Right renal pelvis (tissue), 4 donors: ENCODE results near the gene PCLO. TPM values are rescaled to one million over a fixed set of nuclear protein-coding genes. Genes with fewer than 3 reads are reported as not detected.
"Not testable (repeated sequence)": the region's sequence is repeated elsewhere in the genome, so short reads cannot be mapped to it uniquely, and the experiment has no call there.

Experiments
- DNase-seq, 4 donors: peaks; one replicate each; pipeline ENCODE4 v3.0.0-alpha.2; 2013; ENCODE audit warnings: low read depth in 4 of 4, low spot score in 3 of 4, missing footprints in 1 of 4
- polyA plus RNA-seq, 4 donors: library from polyadenylated mRNA; unstranded; fragments of 120-200 nt; gene quantifications; one replicate each; pipeline ENCODE4 v1.2.1, GENCODE V29; 2013; ENCODE audit not compliant: insufficient read length in 4 of 4

The PCLO gene
- polyA plus RNA-seq, 4 donors = 7.4 to 8.5 (median 7.6) TPM

DNA sequence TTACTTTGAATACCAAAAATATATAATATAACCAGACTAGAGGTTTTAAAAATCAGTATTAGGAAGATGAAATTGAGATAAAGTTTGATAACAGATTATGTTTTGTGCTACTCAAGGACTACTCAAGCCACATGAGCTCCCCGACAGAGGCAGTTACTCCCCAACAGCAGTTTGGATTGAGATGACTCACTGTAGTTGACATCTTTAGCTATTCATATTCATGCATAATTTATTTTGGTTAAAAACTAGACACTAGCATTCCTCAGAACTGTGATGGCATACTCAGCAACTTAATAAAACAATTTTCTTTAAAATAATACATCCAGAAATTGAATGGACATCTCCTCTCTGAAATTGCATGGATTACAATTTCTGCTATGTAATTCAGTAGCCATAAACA, 19.6 kb downstream of the PCLO start:
- no peak for DNase-seq

DNA sequence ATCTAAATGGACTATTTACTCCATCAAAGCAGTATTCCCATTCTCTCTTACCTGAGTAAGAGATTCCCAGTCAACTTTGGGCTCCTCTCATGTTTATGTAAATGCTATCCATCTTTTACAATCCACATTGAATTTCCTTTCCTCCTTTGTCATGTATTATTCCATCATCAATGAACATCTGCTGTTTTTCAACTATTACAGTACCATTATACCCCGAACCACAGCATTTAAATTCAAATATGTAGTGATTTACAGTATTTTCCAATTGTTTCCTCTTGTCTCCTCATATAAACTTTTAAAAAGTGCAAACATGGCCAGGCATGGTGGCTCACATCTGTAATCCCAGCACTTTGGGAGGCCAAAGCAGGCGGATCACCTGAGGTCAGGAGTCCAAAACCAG, 20.3 kb downstream of the PCLO start:
- DNase-seq = no peak

DNA sequence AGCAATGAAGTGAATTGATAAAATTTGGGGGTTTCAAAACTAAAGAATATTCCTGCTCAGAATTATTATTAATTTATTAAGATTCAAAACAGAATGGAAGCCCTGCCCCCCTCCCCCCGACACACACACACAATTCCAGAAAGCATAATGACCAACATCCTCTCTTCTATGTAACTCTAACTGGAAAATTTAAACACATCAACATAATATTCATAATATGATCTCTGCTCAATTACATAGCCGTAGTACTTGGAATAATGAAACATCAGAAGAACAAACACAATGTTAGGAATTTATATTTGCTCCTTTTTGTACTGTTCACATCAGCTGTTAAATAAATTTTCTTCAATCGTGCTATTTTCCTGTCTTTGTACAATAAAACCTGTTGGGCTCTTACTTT, 20.8 kb downstream of the PCLO start:
- no peak for DNase-seq

DNA sequence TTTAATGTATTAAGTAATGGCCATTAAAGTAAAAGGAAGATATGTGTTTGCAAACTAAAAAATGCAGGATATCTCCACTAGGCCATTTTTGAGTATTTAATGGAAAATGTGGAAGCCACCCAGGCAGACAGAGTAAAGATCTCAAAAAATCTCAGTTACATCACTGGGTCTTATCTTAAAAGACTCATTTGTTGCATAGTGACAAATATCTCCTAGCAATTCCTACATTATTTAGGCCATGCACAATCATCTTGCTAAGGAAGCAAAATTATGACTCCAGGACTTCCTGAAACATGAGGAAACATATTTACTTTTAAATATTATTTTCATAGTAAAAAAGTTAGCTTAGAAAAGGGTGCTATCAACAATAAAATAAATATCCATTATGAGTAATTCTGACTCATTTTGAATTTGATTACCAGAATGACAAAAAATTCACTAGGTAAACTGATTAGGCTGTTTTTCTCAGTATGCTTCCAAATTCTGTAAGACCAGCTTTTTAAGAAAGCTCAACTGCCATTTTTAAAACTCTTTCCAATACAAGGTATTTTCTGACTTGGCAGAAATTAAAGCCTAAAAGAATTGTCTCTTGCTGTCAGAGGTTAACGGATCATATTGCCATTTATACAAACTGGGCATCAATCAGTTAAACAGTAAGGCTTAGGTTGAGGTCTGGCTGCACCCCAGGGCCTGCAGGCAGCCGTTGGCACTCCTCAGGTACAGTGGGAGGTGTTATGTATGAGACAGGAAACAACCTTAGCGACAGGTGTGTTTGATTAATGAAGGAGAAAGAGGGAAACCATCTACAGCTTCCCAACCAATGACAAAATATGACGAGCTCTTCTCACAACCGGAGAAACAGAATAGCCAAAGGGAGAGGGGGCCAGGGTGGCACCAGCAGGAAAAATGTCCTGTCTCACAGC, 31.8 kb downstream of the PCLO start:
- no peak for DNase-seq

DNA sequence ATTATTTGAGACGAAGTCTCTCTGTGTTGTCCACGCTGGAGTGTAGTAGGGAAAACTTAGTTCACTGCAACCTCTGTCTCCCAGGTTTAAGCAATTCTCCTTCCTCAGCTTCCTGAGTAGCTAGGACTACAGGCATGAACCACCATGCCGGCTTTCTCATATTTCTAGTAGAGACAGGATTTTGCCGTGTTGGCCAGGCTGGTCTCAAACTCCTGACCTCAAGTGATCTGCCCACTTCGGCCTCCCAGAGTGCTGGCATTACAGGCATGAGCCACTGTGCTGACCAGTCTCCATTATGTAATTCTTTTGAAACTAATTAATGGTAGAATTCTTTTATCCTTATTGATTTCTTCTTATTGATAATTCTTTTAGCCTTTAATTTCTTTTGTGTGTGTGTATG, 32.5 kb downstream of the PCLO start:
- no peak for DNase-seq

DNA sequence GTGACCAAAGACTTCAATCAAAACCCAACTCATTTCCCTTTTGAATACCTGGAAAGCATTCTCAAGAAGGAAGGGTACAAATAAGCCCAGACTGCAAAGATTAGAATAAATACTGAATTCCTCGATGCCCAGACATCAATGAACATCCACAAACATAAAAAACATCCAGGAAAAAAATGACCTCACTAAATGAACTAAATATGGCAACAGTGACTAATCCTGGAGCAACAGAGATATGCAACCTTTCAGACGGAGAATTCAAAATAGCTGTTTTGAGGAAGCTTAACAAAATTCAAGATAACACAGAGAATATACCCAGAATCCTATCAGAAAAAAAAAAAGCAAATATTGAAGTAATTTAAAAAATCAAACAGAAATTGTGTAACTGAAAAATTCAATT, 43.2 kb downstream of the PCLO start:
- no peak for DNase-seq

DNA sequence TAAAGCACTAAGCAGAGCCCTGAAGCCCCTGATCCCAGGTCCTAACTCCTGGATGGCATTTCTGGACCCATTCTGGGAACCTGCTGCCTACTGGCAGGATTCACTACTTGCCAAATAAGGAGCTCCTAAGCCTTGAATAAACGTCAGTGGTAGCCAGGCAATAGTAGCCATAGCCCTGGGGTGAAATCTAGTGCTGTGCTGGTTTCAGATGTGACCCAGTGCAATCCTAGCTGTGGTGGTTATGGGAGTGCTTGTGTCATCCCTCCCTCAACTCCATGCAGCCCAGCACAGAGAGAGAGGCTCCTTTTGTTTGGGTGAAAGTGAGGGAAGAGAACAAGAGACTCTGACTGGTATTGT, 43.7 kb downstream of the PCLO start:
- DNase-seq = no peak

DNA sequence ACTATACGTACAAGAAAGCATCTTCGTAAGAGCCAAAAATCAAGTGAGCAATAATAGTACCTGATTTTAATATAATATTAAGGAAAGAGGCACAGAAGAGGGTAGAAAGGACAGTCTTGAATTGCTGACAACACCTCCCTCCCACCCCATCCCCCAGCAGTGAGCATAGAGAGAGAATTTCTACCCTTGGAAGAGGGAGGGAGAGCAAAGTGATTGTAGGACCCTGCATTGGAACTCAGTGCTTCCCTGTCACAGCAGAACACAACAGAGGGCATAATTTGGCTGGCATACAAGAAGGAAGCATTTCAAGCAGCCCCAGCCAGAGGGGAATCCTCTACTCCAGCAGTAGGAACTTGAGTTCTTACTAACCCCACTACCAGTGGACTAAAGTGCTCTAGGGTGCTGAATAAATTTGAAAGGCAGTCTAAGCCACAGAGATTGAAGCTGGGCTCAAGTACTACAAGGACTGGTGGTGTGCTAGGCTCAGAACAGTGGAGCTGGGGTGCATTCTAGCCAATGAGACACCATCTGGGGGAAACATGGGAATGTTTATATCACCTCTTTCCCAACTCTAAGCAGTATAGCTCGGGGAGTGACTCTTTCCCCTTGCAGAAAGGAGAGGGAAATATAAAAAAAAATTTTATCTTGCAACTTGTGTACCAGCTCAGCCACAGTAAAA, 44.2 kb downstream of the PCLO start:
- DNase-seq = no peak

DNA sequence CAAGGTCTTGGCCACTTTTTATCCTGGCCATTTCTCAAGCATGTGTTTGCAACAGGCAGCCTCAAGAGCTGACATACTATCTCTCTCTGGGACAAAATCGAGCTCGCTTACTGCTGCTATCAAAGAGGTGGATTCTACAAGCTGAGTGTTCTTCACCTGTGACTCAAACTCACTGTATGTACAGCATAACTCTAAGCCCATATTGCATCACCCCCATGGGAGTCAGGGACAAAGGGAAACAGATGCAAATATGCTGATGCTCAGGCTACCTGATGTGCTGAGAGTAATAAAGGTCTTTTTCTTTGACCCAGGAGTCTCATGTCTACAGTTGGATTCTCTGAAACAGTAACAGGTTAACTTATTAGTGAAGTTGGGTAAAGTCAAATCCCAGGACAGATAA, 45.2 kb downstream of the PCLO start:
- DNase-seq = no peak

DNA sequence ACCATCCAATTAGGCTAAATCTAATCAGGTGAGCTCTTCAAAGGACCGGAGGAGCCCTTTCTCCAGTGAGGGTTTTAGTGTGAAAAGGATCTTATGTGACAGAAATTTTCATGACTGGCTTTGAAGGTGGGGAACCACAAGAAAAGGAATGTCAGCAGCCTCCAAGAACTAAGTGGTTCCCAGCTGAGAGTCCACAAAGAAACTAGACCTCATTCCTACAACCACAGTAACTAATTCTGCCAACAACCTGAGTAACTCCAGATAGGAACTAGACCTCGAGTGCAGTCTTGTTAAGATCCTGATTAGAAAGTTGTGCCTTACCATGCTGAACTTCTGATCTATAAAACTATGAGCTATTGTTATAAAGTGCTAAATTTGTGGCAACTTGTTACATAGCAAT, 51.3 kb downstream of the PCLO start:
- DNase-seq = no peak

DNA sequence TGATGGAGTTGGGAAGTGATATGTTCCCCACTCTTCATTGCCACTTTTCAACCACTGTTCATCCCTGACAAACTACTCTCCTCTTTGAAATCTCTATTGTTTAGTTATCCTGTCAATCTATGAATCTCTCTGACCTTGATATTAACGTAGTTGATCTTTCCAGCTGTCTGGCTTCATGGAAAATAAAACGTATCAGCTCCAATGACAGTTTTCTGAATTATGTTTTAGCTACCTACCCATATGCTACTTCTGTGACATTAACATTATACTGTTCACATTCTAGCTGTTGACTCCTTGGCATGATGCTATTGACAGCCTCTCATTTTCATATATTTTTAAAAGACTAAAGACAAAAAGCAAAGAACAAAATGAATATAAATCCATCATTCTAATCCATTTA, 53.3 kb downstream of the PCLO start:
- DNase-seq = no peak

DNA sequence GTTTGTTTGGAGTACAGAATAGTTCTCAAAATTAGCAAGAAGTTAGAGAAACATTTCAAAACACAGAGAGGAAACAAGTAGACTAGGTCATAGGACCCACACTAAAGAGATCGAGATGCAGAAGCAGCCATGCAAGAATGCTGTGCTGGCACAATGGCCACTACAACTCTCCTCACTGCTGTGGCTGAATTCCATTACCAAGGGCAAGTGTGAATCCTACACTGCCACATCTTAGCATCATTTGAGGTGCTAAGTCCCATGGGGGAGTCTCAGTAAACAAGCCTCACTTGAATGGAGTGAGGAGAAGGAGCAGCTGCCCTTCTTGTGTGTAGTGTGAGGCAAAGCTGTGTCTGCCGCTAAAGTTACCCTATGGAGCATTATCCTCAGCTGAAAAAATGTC, 56.7 kb downstream of the PCLO start:
- no peak for DNase-seq

DNA sequence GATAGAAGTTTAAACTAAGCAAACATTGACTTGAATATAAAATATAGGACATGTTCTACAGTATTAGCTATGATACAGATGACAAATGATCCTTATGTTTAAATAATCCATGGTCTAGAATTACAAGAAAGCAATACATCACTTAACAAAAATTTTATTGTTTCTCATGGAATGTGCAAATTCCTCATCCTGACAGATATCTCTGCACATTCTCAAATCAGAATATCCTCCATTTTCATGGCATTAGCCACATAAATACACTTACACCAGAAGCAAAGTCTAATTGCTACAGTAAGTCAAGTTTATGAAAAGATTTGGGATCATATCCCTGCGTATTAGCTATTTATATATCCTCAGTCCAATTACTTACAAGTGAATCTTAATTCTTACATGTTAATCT, 57.6 kb downstream of the PCLO start:
- DNase-seq = no peak

DNA sequence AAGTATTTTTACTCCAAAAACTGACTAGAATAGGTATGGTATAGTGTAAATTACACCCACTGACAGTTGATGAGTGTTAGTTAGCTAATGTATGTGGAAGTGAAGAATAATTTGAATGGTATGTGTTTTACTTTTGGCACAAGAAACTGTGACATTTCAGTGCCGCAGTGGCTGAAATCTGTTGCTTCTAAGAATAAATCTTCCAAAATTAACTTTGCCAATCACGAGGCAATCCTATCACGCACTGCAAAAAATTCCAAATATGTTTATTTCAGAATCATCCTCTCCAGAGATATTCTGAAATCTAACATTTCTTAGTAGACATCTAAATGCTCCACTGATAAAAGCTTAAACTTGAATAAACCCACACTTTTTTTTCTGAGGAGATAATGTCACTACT, 61.2 kb downstream of the PCLO start:
- no peak for DNase-seq

DNA sequence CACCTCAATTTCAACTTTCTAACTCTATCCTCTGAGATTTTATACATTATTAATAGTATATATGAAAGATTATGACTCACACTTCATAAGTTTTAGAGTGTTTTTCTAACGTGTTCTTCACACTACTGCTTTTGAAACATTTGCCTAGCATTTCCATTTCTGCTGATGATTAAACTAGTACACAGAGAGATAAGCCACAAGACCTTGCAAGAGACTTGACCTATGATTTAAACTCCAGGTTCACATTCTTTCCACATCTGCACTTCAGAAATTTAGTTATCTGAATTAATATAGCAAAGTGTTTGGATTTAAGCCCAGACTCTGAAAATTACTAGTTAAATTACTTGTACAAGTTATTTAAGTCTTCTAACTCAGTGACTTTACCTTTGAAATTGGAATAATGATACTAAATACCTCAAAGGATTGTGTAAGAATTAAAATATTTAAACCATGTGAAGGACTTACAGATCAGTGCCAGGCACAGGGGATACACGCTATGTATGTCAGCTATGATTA, 66.6 kb downstream of the PCLO start:
- no peak for DNase-seq

DNA sequence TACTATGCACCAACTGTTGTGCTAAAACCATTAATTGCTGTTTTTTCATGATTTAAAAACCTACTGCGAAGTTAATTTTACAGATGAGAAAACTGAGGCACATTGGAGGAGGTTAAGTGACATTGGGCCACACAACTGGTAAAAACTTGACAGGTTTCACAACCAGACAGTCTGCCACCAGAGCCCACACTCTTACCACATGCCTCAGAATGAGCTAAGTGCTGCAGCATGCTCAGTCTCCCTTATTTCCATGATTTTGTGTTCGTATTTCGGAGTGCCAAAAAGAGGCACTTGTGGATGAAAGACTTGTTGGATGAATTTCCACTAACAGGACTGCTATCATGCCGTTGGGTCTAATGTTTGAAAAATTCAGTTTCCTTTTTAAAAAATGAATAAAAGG, 77.4 kb downstream of the PCLO start:
- DNase-seq = no peak

DNA sequence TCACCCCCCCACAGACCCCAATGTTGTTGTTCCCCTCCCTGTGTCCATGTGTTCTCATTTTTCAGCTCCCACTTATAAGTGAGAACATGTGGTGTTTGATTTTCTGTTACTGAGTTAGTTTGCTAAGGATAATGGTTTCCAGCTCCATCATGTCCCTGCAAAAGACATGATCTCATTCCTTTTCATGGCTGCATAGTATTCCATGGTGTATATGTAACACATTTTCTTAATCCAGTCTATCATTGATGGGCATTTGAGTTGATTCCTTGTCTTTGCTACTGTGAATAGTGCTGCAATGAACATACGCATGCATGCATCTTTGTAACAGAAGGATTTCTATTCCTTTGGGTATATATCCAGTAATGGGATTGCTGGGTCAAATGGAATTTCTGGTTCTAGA, 82.8 kb downstream of the PCLO start:
- DNase-seq = not testable (repeated sequence)

DNA sequence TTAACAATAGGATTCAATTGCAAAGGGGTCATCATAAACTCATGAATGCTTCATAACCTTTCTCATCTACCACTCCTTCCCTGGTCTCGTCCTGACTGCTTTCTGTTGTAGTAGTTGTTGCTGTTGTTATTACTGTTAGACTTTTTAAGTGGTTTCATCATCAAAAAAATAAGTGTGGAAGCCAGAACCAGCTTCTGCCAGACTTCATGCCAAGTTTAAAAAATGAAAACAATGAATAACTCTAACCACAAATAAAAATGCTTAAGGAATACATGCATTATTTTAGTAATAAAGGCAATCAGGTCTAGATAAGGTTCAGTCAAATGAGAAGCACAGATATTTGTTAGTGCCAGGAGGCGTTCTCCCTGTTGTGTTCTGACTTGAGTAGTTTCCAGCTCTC, 85.4 kb downstream of the PCLO start:
- no peak for DNase-seq

DNA sequence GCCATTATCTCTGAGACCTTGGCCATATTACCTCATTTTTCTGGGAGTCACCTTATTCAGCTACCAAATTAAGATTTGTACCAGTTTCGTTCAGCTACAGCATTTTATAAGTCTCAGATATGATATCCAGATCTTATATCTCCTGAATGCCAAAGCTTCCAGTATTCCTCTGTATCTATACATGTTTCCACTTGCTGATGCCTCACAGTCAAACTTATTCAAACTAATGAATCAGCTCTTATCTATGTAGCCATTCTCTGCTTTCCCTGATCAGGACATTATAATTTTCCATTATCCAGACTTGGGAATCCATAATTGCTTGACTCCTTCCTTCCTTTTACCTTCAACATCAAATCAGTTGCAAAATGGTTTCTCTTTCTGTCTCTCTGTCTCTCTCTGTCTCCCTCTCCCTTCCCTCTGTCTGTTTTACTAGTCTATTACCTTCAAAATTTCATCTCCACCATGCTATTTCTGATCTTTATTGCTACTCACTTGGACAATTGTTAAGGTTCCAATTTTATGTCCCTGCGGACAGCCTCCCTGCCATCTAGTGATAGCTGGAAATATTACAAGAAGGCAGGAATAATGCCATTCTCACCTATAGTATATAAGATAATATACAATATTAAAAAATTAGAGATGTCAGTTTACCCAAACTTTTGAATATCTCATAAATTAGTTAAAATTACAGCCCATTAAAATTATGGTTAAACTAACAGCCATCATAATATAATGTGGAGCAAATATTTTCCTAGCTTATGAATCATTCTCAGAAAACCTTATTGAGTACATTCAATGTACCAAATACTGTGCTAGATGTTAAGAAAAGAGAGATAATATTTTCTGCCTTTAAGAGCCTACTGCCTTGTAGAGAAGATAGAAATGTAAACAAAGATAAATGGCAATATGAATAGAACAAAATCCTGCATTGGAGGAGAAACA, 89.8 kb downstream of the PCLO start:
- no peak for DNase-seq

DNA sequence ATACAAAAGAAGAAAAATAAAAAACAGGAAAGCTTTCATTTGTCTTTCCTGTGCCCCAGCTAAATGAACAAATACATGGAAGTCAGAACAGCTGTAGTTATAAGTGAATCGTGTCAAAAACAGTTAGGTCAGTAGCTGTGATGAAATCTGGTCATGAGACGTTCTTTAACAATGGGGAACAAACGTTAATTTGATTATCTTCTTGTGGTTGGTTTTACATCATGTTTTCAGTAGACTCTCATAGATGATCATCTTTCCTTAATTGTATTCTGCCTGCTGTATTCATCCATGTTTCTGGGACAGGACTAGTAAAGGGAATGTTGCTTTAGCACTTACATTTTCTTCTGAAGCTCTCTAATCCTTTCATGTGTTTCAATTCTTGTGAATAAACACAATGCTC, 97.0 kb downstream of the PCLO start:
- DNase-seq = no peak

DNA sequence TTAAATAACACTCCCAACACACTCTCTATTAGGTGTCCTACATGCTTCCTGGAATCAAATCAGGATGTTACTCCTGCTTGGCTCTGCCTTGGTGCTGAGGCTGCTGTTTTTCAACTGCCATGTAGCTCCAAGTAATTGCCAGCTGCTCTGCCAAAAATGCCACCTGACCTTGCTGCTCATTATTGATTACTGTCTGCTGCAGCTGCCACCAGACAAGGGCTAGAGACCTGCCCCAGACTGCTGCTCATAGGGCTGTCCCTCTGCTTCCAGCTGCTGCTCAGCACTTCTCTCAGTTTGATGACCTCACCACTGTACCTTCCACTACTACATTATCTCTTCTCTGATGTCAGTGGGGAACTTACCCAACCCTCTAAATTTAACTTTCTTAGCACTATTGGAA, 102.5 kb downstream of the PCLO start:
- DNase-seq = no peak
